Stimulated activated CD8-positive, alpha-beta memory T cell treated with anti-CD3 and anti-CD28 coated beads, Interleukin-12 subunit alpha, Interleukin-12 subunit beta, amount 100 ng/mL, for 4 hours (primary cell): ENCODE measurements around the gene CASP3.
"Not testable (repeated sequence)": the region's sequence is repeated elsewhere in the genome, so short reads cannot be mapped to it uniquely, and the experiment has no call there.

ENCODE experiments used
- DNase-seq: peaks from one replicate; pipeline ENCODE4 v3.0.0-alpha.2; 2020; ENCODE audit warnings: low read depth

The CASP3 gene

DNA sequence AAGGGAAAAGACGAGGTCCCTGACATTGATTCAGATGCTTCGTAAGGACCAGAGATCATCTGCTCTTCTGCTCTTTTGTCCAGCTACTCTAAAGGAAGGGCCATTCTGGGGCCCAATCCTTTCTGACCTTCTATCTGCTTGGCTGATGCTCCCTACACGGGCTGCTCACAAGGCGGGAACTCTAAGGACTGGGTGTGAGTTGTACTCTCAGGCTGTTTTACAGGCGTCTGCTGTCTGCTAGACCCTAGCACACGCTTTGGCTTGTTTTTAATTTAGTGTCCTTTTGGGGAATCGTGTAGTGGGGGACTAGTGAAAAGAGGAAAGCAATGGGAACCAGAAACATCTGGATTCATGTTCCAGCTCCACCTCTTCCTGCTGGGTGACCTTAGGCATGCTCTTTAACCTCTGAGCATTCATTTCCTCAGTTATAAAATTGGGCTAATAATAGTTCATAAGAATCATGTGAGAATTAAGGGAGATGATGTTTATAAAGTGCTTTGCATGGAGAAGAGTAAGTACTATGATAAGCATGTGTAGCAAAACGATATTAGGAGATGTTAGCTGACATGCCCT is 53.1 kb downstream of the CASP3 start:
- no peak for DNase-seq

DNA sequence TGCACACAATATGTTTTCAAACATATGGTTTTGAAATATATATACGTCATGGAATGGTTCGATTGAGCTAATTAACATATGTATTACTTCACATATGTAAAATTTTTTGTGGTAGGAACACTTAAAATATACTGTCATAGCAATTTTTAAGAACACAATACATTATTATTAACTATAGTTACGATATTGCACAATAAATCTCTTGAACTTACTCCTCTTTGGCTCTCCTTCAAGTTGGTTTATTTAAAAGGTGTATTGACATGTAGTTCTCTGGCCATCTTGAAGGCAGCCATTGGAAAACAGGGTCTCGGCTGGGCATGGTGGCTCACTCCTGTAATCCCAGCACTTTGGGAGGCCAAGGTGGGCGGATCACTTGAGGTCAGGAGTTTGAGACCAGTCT is 53.8 kb downstream of the CASP3 start:
- DNase-seq: no peak

DNA sequence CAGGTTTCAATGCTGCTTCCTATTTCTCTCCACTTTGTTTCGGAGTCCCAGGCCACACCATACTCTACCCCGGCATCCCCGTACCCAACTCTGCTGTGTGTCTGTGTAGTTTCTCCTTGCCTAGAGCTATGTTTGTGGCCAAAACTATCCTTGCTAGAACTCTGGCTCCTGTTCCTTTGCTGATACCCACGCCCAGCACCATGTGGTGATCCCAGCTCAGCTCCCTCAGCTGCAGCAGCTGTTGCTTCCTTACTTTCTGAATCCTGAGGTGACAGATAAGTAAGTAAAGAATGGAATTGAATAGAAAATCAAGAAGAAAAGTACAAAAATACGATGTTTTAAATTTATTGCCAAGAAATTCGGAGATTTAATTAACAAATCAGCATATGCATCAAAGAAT is 55.8 kb downstream of the CASP3 start:
- DNase-seq: no peak

DNA sequence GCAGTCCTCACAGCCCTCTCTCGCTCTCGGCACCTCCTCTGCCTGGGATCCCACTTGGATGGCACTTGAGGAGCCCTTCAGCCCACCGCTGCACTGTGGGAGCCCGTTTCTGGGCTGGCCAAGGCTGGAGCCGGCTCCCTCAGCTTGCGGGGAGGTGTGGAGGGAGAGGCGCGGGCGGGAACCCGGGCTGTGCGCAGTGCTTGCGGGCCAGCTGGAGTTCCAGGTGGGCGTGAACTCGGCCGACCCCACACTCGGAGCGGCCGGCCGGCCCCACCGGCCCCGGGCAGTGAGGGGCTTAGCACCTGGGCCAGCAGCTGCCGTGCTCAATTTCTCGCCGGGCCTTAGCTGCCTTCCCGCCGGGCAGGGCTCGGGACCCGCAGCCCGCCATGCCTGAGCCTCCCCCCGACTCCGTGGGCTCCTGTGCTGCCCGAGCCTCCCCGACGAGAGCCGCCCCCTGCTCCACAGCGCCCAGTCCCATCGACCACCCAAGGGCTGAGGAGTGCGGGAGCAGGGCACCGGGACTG is 57.4 kb downstream of the CASP3 start:
- DNase-seq: not testable (repeated sequence)

DNA sequence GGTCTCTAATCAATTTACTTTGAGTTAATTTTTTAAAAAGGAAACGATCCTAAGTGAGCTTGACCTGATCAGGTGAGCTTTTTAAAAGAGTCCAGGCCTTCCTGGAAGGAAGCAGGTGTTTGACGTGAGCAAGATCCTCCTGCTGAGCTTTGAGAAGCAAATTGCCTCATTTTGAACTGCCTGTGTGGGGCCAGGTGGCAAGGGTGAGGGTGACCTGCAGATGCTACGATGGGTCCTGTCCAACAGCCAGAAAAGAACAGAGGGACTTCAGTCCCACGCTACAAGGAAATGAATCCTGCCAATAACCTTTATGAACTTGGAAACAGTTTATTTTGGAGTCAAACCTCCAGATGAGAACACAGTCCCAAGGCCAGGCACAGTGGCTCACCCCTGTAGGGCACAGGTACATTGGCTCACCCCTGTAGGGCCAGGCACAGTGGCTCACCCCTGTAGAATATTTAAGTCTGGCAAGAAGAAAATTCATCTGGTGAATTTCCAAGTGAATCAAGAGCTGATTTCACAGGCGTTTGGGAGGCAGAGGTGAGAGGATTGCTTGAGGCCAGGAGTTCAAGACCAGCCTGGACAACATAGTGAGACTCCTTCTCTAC is 58.1 kb downstream of the CASP3 start:
- no peak for DNase-seq

DNA sequence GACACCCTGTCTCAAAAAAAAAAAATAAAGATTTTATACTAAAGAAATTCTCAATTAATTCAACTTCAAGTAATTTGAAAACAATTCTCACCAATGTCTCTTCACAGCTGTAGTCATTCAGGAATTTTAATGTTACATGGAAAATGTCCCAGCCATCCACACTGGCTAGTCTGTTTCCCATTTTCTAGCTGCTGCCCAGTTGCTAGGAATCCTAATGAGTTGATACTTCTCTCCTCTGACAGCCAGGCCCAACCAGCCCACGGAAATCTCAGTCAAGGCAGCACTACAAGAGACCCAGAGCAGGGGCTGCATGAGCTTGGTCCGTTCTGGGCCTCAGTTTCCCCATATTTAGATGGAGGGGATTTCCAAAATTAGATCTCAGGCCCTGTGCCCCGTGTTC is 59.1 kb downstream of the CASP3 start:
- DNase-seq: no peak

DNA sequence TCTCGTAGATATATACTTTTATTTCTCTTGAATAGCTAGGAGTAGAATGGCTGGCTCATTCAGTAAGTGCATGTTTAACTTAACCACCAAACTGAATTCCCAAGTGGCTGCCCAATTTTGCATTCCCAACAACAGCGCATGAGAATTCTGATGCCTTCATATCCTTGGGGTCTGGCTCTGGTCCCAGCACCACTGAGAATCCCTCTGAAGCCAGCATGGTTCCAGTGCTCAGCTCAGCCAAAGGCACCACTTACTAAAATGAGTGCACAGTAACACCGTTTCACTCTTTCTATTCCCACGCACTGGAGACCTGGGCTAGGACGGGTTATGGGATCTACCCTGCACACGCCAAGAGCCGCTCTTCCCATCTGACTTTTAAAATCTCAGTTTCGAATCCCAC is 60.4 kb downstream of the CASP3 start:
- DNase-seq: no peak

DNA sequence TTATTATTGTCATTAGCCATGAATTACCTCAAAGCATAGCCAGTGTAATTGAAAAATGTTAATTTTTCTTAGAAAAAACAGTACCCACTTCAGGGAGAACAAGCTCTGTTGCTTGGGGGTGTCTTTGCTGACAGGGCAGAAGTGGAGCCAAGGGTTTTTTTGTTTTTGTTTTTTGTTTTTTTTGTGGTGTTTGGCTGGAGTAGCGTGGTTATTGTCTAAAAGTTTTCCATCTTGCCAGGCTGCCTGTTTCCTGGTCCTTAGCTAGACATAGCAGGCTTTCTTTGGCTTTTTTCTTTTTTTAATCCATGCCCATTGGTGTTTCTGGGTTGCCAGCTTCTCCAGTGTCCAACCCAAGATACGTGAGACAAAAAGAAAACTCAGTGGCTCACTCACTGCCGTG is 61.5 kb downstream of the CASP3 start:
- DNase-seq: no peak

DNA sequence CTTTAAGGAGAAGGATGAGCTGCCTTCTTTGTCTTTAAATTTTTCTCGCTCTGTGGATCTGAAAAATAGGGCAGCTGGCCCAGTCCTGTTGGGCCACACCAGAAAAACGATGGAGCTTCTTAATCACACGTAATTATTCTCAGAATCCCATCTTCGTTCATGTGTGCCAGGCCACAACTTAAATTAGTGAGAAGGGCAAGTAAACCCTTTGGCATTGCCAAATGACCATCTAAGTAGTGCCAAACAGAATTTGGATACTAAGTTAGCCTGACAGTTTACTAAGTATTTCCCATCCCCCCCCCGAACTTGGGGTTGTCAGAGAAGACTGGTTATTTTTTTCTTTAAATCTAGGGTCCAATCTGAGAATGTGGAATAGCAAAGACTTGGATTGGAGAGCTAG is 62.0 kb downstream of the CASP3 start:
- DNase-seq: no peak

DNA sequence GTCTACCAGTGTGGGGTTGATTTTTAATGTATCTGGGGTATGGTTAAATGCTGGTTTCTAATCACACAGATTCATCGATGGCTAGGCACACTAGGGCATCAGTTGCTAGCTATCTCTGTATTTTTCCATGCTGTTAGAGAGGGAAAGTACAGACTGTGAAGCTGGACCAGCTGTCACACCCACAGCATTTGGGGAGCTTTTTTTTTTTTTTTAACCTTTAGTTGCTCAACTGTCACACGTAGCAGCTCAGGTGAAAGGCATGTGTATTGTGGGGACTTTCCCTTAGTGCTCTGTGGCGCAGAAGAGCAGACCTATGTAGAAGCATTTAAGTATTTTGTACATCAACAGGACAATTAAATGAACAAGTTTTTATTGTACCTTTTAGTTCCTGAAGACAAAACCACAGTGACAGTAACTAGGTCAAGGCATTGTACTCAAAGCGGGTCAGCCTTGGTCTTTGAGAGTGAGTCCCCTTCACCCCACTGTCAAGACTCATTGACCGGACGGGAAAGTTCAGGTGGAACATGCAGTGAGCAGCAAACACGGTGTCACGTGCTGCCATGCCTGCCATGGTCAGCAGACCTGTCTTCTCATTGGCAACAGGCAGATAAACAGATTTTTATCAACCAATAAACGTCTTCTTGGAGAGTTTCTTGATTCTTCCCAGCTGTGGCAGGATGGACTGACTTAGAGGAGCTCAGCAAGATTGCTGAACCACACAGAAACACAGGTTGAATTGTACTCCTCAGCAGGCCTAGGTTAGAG is 65.3 kb downstream of the CASP3 start:
- no peak for DNase-seq
